Activated T-helper 1 cell treated with Interleukin-2 at 50 U/mL for 16 hours (primary cell): ENCODE data around the gene CD19.
"Not testable (repeated sequence)": the region's sequence is repeated elsewhere in the genome, so short reads cannot be mapped to it uniquely, and the experiment has no call there.

ENCODE experiments used
- DNase-seq: peaks from one replicate; pipeline ENCODE4 v3.0.0-alpha.2; 2020; ENCODE audit warnings: low read depth

The CD19 gene

DNA sequence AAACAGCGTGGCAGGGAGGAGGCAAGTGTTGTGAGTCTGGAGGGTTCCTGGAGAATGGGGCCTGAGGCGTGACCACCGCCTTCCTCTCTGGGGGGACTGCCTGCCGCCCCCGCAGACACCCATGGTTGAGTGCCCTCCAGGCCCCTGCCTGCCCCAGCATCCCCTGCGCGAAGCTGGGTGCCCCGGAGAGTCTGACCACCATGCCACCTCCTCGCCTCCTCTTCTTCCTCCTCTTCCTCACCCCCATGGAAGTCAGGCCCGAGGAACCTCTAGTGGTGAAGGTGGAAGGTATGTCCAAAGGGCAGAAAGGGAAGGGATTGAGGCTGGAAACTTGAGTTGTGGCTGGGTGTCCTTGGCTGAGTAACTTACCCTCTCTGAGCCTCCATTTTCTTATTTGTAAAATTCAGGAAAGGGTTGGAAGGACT, at the start of gene CD19:
Gene CD19 (plus strand): TSS at position 171 of the 425 bp plus-strand sequence. CDS start 30 bp downstream, at position 201.
- no peak for DNase-seq

- no peak for DNase-seq
Measured at GRCh38 chr16:28882551-28883160, 49.1 kb upstream of the CD19 start.

DNA sequence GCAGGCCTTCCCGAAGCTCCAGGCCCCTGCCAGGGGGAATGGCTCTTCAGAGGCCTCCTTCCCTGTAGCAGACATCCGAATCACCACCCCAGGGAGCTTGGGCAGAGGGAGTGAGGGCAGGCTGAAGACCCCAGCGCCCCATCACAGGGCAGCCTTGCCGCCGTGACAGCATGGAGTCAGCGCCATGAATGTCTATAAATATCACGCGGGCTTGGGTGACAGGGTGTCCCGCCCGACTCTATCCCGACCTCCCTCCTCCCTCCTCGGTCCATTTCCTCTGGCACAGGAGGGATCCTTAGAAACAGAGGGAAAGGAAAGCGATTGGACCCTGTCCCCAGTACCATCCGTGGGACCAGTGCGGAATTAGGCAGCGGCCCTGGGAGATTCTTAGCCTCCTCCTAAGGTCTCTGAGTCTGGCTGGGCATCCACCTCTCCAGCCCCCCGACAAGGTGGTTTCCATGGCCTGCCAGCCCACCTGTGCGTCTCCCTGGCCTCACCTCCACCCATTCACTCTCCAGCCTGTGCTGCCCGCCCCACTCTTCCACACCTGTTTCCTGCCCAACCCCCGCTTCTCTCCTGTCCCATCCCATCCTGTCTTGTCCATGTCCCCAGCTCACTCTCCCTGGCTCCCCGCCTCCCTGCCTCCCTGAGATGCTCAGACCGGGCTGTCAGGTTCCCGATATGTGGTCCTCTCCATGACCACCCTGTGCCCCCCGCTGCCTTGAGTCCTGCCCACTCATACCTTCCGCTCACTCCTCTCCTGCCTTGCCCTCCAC, 48.4 kb upstream of the CD19 start:
- DNase-seq: no peak

DNA sequence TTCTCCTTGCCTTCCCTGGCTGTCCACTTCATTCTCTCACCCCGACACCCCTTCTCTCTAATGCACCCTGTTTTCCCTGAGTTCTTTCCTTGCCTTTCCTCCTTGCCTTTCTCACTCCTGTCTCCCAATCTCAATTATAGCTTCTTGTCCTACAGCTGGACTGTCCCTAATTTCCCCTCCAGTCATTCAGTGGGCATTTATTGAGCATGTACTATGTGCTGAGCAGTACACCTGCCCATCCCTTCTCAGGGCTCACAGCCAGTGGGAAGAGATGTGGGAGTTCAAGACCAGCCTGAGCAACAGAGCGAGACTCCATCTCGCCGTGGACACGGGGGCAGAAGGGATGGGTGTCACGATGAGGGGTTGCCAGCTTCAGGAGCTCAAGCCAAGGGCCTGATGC, 47.7 kb upstream of the CD19 start:
- no peak for DNase-seq

GRCh38 chr16:28886945-28887344, 44.8 kb upstream of the CD19 start:
- no peak for DNase-seq

GRCh38 chr16:28890355-28890754, 41.4 kb upstream of the CD19 start:
- DNase-seq: not testable (repeated sequence)

DNA sequence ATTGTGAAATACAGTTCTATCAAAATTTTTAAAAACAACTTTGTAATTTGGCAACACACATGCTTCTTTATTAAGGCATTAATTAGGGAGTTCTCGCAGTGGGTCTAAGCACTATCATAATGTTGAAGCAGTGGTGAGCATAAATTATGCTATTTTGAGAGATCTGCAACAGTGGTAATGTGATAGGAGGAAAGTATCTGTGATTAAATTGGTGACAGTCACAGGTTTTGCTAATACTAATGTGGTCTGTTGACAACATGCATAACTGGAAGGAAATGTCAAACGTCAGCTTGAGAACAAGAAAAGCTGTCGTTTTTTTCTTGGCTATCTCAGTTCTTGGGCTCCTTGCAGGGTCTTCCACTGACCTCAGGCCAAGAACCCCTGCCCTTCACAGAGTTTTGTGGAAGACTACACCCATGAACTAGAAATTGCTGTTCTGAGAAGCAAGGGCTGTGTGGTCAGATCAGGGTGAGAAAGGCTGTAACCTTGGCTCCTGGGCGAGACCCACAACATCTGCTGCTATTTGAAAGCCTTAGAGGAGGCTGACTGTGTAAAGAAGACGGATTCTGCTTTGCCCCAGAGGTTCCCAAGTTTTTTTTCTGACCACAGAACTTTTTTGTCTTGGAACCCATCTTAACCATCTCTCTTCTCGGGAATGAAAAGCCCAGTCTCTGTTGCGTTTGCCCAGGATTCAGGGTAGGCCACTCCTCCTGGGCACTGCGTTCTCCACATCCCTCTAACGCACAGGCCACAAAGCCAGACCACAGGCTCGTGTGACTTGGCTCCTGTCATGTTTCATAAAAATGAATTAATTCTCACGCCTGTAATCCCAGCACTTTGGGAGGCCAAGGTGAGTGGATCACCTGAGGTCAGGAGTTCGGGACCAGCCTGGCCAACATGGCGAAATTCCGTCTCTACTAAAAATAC, 39.5 kb upstream of the CD19 start:
- DNase-seq: no peak

- no peak for DNase-seq
Measured at GRCh38 chr16:28893291-28893690, 38.5 kb upstream of the CD19 start.

DNA sequence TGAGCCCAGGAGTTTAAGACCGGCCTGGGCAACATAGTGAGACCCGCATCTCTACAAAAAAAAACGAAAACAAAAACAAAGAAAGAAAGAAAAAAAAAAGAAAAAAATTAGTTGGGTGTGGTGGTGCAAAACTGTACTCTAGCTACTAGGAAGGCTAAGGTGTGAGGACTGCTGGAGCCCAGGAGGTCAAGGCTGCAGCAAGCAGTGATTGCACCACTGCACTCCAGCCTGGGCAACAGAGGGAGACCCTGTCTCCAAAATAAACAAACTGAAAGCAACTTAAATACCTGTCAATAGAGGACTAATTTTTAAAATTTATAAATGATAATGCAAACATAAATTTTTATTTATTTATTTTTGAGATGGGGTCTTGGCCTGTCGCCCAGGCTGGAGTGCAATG, 36.2 kb upstream of the CD19 start:
- DNase-seq: no peak

DNA sequence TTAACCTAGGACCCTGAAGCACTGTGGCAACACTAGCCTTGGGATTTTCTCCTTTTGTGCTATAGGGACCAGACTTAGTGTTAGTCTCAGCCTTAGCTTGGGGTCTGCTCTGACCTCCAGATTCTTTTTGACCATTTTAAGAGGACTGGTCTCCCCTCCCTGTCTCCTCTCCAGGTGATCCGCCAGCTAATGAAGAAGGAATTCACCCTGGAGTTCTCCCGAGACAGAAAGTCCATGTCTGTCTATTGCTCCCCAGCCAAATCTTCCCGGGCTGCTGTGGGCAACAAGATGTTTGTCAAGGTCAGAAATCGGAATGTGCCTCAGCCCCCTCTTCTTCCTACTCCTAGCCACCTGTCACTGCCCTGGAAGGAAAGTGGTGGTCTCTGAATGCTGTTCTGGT, 33.9 kb upstream of the CD19 start:
- no peak for DNase-seq

- DNase-seq: no peak
Measured at GRCh38 chr16:28898266-28898665, 33.5 kb upstream of the CD19 start.

DNA sequence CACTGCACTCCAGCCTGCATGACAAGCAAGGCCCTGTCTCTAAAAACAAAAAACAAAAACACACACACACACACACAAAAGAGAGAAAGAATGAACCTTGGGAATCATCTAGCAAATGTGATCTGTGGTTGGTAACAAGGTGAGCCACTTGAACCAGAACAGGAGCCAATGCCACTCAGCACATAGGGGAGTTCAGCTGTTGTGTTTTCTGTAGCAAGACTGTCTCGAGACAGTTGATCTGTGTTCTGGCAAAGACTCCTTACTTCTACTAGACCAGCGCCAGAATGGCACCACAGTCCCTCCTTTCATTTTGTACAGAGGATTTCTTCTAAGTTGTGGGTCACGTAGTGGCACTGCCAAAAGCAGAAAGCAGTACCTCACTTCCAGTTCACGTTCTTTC, 32.8 kb upstream of the CD19 start:
- no peak for DNase-seq

DNA sequence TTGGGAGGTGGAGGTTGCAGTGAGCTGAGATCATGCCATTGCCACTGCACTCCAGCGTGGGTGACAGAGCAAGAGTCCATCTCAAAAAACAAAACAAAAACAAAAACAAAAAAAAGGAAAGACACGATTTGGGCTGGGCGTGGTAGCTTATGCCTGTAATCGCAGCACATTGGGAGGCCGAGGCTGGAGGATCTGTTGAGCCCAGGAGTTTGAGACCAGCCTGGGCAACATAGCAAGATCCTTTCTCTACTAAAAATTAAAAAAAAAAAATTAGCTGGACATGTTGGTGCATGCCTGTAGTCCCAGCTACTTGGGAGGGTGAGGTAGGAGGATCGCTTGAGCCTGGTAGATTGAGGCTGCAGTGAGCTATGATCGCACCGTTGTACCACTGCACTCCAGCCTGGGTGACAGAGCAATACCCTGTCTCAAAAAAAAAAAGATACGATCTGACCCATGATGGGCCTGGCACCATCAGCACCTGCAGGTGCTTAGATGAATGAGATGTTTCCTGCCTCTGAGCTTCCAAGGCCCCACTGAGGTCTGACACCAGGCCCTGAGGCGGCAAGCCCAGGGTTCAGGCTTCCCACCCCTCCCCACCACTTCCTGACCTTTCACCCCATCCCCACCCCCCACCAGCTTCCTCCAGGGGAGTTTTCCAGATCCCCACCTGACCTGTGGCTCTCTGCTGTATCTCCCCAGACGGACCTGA, 31.7 kb upstream of the CD19 start:
- no peak for DNase-seq

DNA sequence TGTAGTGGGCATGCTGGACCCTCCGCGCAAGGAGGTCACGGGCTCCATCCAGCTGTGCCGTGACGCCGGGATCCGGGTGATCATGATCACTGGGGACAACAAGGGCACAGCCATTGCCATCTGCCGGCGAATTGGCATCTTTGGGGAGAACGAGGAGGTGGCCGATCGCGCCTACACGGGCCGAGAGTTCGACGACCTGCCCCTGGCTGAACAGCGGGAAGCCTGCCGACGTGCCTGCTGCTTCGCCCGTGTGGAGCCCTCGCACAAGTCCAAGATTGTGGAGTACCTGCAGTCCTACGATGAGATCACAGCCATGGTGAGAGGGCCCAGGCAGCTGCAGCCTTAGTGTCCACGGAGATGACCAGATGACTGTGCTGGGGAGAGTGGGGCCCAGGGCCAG, 31.2 kb upstream of the CD19 start:
- DNase-seq: no peak

- DNase-seq: no peak
Measured at GRCh38 chr16:28901862-28902261, 29.9 kb upstream of the CD19 start.

- no peak for DNase-seq
Measured at GRCh38 chr16:28902909-28903308, 28.9 kb upstream of the CD19 start.

- no peak for DNase-seq
Measured at GRCh38 chr16:28903344-28904042, 28.3 kb upstream of the CD19 start.

DNA sequence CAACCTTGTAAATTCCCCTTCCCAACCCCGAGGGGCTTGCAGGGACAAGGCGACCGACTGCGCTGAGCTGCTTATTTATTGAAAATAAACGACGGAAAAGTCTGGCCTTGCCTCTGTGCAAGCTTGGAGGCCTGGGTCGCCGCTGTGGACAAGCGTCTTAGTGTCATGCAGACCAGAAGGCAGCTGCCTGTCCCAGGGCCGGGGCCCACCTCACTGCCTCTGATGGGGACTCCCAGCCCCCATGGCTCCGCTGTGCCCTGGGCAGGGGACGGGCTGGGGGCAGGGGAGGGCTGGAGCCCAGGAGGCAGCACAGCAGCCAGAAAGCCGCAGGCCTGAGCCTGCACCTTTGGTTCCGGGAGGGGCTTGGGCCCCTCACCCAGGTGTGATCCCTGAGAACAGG, 27.4 kb upstream of the CD19 start:
- no peak for DNase-seq

GRCh38 chr16:28904828-28905227, 26.9 kb upstream of the CD19 start:
- no peak for DNase-seq

- DNase-seq: no peak
Measured at GRCh38 chr16:28905229-28905754, 26.5 kb upstream of the CD19 start.

- no peak for DNase-seq
Measured at GRCh38 chr16:28905800-28906372, 25.9 kb upstream of the CD19 start.
